Prostate gland (tissue), 2 donors: ENCODE data around the gene CDKN2AIPNL.

ENCODE experiments used
- CTCF ChIP-seq, 4 experiments: fragments of 200-600 bp in 2 of 4; fragments of 450-650 bp in 2 of 4; sonication (generic) in 2 of 4; IDR thresholded peaks; 1 replicate in 3 of 4; 2 replicates in 1 of 4; pipeline ENCODE4 v1.5.1; 2016 to 2019; ENCODE audit warnings: antibody characterized with exemption in 4 of 4, mild to moderate bottlenecking in 2 of 4, moderate library complexity in 2 of 4
- POLR2A ChIP-seq: fragments of 450-650 bp; IDR thresholded peaks from one replicate; pipeline ENCODE4 v1.6.1; 2016; ENCODE audit warnings: antibody characterized with exemption, mild to moderate bottlenecking
- POLR2AphosphoS5 ChIP-seq: sonication (generic); formaldehyde crosslinking; IDR thresholded peaks from one replicate; pipeline ENCODE4 v1.6.1; 2017; ENCODE audit warnings: antibody characterized with exemption

GRCh38 chr5:134455466-134455865, 43.8 kb upstream of the CDKN2AIPNL start:
- TF ChIP-seq CTCF (IDR thresholded peaks at IDR 0.05) (no peak), POLR2A (no peak), POLR2AphosphoS5 (no peak)
